Esophagus squamous epithelium (tissue), 5 donors: ENCODE data around the gene LMX1B. TPM values are rescaled to one million over a fixed set of nuclear protein-coding genes. Genes with fewer than 3 reads are reported as not detected.

ENCODE experiments used
- DNase-seq: peaks from one replicate; lab custom pipeline; 2025; lab: John Stamatoyannopoulos, UW
- H3K27ac ChIP-seq, 4 donors: fragments of 200-600 bp; sonication (generic); one replicate each; pipeline ENCODE4 v1.5.1; 2016 to 2019; ENCODE audit warnings: mild to moderate bottlenecking in 1 of 4
- H3K27me3 ChIP-seq, 4 donors: fragments of 200-600 bp; sonication (generic); 1 replicate in 3 of 4; 2 replicates in 1 of 4; pipeline versions ENCODE4 v1.5.1 to v1.6.0; 2017 to 2021; ENCODE audit warnings: antibody characterized with exemption in 1 of 4
- H3K36me3 ChIP-seq, 3 donors: fragments of 200-600 bp; sonication (generic); one replicate each; pipeline ENCODE4 v1.5.1; 2016 to 2019
- H3K4me1 ChIP-seq, 3 donors: fragments of 200-600 bp; sonication (generic); one replicate each; pipeline ENCODE4 v1.5.1; 2017 to 2019
- H3K4me3 ChIP-seq, 4 donors: fragments of 200-600 bp; sonication (generic); 1 replicate in 3 of 4; 2 replicates in 1 of 4; pipeline ENCODE4 v1.5.1; 2016 to 2019; ENCODE audit warnings: mild to moderate bottlenecking in 2 of 4, moderate library complexity in 1 of 4
- H3K9me3 ChIP-seq, 3 donors: fragments of 200-600 bp; sonication (generic); one replicate each; pipeline ENCODE4 v1.5.1; 2016 to 2019
- POLR2A ChIP-seq, 4 donors: fragments of 450-650 bp; IDR thresholded peaks; one replicate each; pipeline ENCODE4 v1.6.1; 2017; ENCODE audit warnings: antibody characterized with exemption in 4 of 4, mild to moderate bottlenecking in 4 of 4, moderate library complexity in 3 of 4
- WGBS, 2 donors: methylation state at CpG; one replicate each; pipeline ENCODE4 v1.1.5; 2018; 5-methylcytosine and 5-hydroxymethylcytosine counted together
- intact Hi-C: fragments of 100-400 bp; cut with DNase I; formaldehyde crosslinking; loops from one replicate; pipeline ENCODE4 v1.15.0; 2022
- total RNA-seq, 4 donors: library from RNA; depleted of rRNA; stranded (reverse); fragments of >200 nt; gene quantifications; one replicate each; pipeline ENCODE4 v1.1.0, GENCODE V29; 2016
- TF ChIP-seq, protein P1 (sequence below), 6 experiments: fragments of 450-650 bp in 4 of 6; fragments of 200-600 bp in 2 of 6; sonication (generic) in 2 of 6; IDR thresholded peaks; one replicate each; pipeline ENCODE4 v1.5.1; 2016 to 2019; ENCODE audit warnings: antibody characterized with exemption in 6 of 6, mild to moderate bottlenecking in 4 of 6, moderate library complexity in 4 of 6
- donor health status: DM: yes; HTN: yes; CAD: no.

Gene LMX1B
- total RNA-seq, 4 donors from 2014 or later = 0.23 TPM; not detected in 3

DNA sequence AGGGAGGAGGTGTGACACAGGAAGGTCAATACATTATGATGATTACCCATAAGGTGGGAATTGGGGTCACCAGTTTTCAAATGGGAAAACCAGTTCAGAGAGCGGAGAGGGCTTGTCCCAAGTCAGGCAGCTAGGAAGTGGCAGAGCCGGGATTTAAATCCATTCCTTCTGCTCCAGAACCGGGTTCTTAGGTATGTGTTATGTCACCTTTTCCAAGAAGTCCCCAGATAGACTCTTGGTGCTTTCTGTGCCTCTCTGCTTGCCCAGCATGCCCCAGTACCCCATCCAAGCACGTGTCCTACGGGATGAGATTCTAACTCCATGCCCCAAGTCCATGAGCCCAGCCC lies 69.9 kb downstream of the LMX1B start:
- H3K9me3 ChIP-seq = no peaks in the 10 kb centered on the region
- no peak overlapping the region for H3K4me3 ChIP-seq
- 66 to 68% methylated on average over 4 to 5 of the region's 5 CpGs for WGBS, 2 donors
- TF ChIP-seq POLR2A (IDR thresholded peaks at IDR 0.05) = no peak
- TF ChIP-seq, protein P1, sequence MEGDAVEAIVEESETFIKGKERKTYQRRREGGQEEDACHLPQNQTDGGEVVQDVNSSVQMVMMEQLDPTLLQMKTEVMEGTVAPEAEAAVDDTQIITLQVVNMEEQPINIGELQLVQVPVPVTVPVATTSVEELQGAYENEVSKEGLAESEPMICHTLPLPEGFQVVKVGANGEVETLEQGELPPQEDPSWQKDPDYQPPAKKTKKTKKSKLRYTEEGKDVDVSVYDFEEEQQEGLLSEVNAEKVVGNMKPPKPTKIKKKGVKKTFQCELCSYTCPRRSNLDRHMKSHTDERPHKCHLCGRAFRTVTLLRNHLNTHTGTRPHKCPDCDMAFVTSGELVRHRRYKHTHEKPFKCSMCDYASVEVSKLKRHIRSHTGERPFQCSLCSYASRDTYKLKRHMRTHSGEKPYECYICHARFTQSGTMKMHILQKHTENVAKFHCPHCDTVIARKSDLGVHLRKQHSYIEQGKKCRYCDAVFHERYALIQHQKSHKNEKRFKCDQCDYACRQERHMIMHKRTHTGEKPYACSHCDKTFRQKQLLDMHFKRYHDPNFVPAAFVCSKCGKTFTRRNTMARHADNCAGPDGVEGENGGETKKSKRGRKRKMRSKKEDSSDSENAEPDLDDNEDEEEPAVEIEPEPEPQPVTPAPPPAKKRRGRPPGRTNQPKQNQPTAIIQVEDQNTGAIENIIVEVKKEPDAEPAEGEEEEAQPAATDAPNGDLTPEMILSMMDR (IDR thresholded peaks at IDR 0.05) = no peak
- H3K36me3 ChIP-seq = no peaks in the 10 kb centered on the region
- H3K27ac ChIP-seq = no peak overlapping the region
- peaks cover 3 to 99% (median 18%) of the 10 kb centered on the region in 4 donors for H3K27me3 ChIP-seq
- H3K4me1 ChIP-seq = peaks cover 0 to 12% (median 7%) of the 10 kb centered on the region in 3 donors
- no peak for DNase-seq
- intact Hi-C loops = no loop called here

DNA sequence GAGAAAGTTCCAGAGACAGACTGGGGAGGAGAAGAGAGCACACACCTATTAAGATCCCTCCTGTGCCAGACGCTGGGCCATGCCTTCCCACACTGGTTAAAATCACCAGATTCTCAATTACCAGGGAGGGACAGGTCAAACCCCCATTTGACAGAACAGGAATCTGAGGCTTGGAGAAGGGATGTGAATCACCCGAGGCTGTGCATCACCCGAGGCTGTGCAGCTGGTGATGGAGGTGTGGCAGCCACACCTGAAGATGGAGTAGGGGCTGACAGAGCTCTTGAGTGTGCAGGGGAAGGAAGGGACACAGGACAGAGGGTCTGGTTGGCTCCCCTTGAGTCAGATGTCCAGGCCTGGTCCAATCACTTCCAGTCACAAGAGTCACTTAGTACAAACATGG lies 70.6 kb downstream of the LMX1B start:
- TF ChIP-seq, protein P1 (IDR thresholded peaks at IDR 0.05) = no peak
- TF ChIP-seq POLR2A (IDR thresholded peaks at IDR 0.05) = no peak
- Histone ChIP-seq H3K27me3 (peaks cover 3 to 99% (median 18%) of the 10 kb centered on the region in 4 donors), H3K4me3 (no peak overlapping the region), H3K9me3 (no peaks in the 10 kb centered on the region), H3K4me1 (peaks cover 0 to 12% (median 7%) of the 10 kb centered on the region in 3 donors), H3K36me3 (no peaks in the 10 kb centered on the region), H3K27ac (no peak overlapping the region)
- WGBS, 2 donors = 52 to 64% methylated on average over 3 of the region's 3 CpGs
- DNase-seq = no peak
- intact Hi-C loops = no loop called here

DNA sequence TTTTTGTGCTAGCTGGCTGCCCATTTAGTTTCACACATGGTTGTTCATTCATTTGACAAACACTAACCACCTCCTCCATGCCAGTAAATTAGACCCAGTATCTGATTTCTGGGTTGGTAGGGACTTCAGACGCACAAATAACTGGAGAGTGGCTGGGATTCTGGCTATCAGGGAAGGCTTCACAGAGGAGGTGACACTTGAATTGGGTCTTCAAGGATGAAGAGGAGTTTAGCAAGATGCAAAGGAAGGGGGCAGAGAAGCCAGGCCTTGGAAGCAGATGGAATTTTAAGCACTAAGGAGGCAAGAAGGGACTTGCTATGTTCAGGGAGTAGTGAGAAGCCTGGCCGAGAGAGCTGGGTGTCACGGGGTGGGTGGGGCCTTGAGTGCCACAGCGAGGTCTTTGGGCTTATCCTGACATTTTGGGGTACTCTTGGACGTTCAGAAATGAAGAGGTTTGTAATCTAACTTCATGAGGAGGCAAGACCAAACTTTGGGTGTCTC lies 71.3 kb downstream of the LMX1B start:
- intact Hi-C loops = no loop called here
- DNase-seq = no peak
- H3K36me3 ChIP-seq = no peaks in the 10 kb centered on the region
- 48 to 54% methylated on average over 5 of the region's 5 CpGs for WGBS, 2 donors
- H3K4me1 ChIP-seq = peaks cover 0 to 12% (median 7%) of the 10 kb centered on the region in 3 donors
- peaks cover 3 to 99% (median 18%) of the 10 kb centered on the region in 4 donors for H3K27me3 ChIP-seq
- no peaks in the 10 kb centered on the region for H3K9me3 ChIP-seq
- H3K4me3 ChIP-seq = no peak overlapping the region
- no peak overlapping the region for H3K27ac ChIP-seq
- TF ChIP-seq, protein P1 (IDR thresholded peaks at IDR 0.05) = no peak
- no peak for TF ChIP-seq POLR2A (IDR thresholded peaks at IDR 0.05)

DNA sequence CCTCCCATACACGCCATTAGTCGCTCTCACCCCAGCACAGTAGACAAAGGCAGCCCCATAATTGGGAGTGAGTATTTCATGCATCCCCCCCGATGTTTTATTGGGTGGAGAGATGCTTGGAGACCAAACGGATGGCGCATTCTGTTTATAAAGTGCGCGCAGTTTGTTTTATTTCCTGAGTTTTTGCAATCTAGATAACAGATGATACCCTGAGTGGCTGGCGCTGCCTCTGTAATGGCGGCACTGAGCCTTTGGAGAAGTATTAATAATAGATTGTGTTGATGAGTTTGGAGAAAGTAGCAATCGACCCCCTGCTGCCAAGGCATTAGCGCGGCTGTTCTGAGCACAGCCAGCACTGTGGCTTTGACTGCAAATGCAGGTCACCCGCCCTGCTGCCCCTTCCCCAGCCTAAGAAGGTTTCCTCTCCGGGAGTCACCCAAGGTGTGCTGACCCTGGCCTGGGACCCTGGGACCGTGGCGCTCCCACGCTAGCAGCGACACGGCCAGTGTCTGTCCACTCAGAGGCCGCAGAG lies 74.3 kb downstream of the LMX1B start:
- H3K27me3 ChIP-seq = peaks cover 3 to 98% (median 9%) of the 10 kb centered on the region in 4 donors
- H3K9me3 ChIP-seq = no peaks in the 10 kb centered on the region

DNA sequence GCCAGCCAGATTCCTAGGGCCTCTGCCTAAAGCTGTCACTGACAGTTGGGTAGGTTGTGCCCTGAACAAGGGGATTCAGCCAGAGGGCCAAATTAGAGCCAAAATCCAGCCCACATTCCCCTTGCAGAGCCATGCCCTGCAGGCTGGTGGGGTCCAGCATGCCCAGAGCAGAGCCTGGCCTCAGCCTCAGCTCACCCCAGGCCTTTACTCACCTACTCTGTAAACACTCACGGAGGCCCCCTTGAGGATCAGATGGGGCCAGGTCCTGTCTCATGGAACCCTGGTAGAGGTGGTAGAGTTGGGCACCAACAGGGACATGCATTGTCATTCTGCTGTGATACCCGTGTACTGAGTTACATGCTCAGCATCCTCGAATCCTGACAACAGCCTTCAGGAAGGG lies 74.9 kb downstream of the LMX1B start:
- no peaks in the 10 kb centered on the region for H3K4me1 ChIP-seq
- TF ChIP-seq POLR2A (IDR thresholded peaks at IDR 0.05) = no peak
- TF ChIP-seq, protein P1 (IDR thresholded peaks at IDR 0.05) = no peak
- no peak for DNase-seq
- H3K36me3 ChIP-seq = no peaks in the 10 kb centered on the region
- WGBS, 2 donors = 44% methylated on average over 2 of the region's 3 CpGs; no CpG with 5 or more reads in 1 of the 2 donors
- H3K4me3 ChIP-seq = no peak overlapping the region
- no peaks in the 10 kb centered on the region for H3K9me3 ChIP-seq
- no peak overlapping the region for H3K27ac ChIP-seq
- H3K27me3 ChIP-seq = peaks cover under 1 to 98% (median 6%) of the 10 kb centered on the region in 4 donors
- intact Hi-C loops = no loop called here

More for the DNA sequence above, 74.3 kb downstream of the LMX1B start:
- WGBS, 2 donors = 80 to 84% methylated on average over 7 to 12 of the region's 20 CpGs
- DNase-seq = no peak
- H3K36me3 ChIP-seq = no peaks in the 10 kb centered on the region
- TF ChIP-seq, protein P1 (IDR thresholded peaks at IDR 0.05) = no peak
- TF ChIP-seq POLR2A (IDR thresholded peaks at IDR 0.05) = no peak
- no peak overlapping the region for H3K27ac ChIP-seq
- no peak overlapping the region for H3K4me3 ChIP-seq
- intact Hi-C loops = no loop called here
- H3K4me1 ChIP-seq = peaks cover 0 to 6% (median 5%) of the 10 kb centered on the region in 3 donors
